HPDE6-E6E7 (cell line): Measurements from ENCODE around the gene TAS2R46.
"Not testable (repeated sequence)": the region's sequence is repeated elsewhere in the genome, so short reads cannot be mapped to it uniquely, and the experiment has no call there.

Experiments used
- DNase-seq: peaks from one replicate; pipeline ENCODE4 v3.0.0; 2011; ENCODE audit warnings: missing footprints; ENCODE audit errors: extremely low spot score

The TAS2R46 gene

GRCh38 chr12:11039171-11039570 is 22.9 kb downstream of the TAS2R46 start:
- no peak for DNase-seq

GRCh38 chr12:11033959-11034358 is 28.1 kb downstream of the TAS2R46 start:
- not testable (repeated sequence) for DNase-seq

- no peak for DNase-seq
Observed at GRCh38 chr12:11031307-11031706, 30.8 kb downstream of the TAS2R46 start, which contains the start of gene TAS2R31. Gene TAS2R31, minus strand, starts transcription at chr12:11031407. Its CDS starts 72 bp downstream, at chr12:11031335.

GRCh38 chr12:11026118-11026517 is 36.0 kb downstream of the TAS2R46 start:
- no peak for DNase-seq

- DNase-seq: no peak
Observed at GRCh38 chr12:11023387-11023786, 38.7 kb downstream of the TAS2R46 start.

GRCh38 chr12:11022520-11022919 is 39.6 kb downstream of the TAS2R46 start, which contains the start of gene TAS2R19:
Gene TAS2R19, minus strand, starts transcription at chr12:11022620. Its CDS starts 49 bp downstream, at chr12:11022571.
- no peak for DNase-seq

GRCh38 chr12:11016937-11017336 is 45.2 kb downstream of the TAS2R46 start:
- DNase-seq: no peak

- DNase-seq: no peak
Observed at GRCh38 chr12:11015775-11016430, 46.2 kb downstream of the TAS2R46 start.

- no peak for DNase-seq
Observed at GRCh38 chr12:11014234-11014633, 47.9 kb downstream of the TAS2R46 start.
